MG63 (cell line): ENCODE data around the gene PEPD. TPM values are rescaled to one million over a fixed set of nuclear protein-coding genes. Genes with fewer than 3 reads are reported as not detected.
A peak's percentile ranks its signal among the peaks of the same experiment; 100 is the strongest.

Experiments used
- DNase-seq: peaks from one replicate; pipeline ENCODE4 v3.0.0-alpha.2; 2020
- H3K27me3 ChIP-seq: fragments of 250-450 bp; sonication (Bioruptor Pico); 2 replicates; pipeline ENCODE4 v1.5.1; 2020; ENCODE audit warnings: mild to moderate bottlenecking, moderate library complexity
- H3K36me3 ChIP-seq: fragments of 250-450 bp; sonication (Bioruptor Pico); 2 replicates; pipeline ENCODE4 v1.5.1; 2020; ENCODE audit warnings: mild to moderate bottlenecking, moderate library complexity
- H3K4me3 ChIP-seq: fragments of 250-450 bp; sonication (Bioruptor Pico); 2 replicates; pipeline ENCODE4 v1.5.1; 2020; ENCODE audit warnings: mild to moderate bottlenecking, moderate library complexity
- H3K9me3 ChIP-seq: fragments of 250-450 bp; sonication (Bioruptor Pico); 2 replicates; pipeline ENCODE4 v1.5.1; 2020; ENCODE audit warnings: mild to moderate bottlenecking, moderate library complexity
- total RNA-seq: library from RNA; depleted of rRNA; stranded (reverse); fragments of >200 nt; shearing (Covaris generic); gene quantifications from 2 replicates; pipeline ENCODE4 v1.2.3, GENCODE V29; 2014; ENCODE audit warnings: low replicate concordance

The PEPD gene
- total RNA-seq, 1 experiment from 2014 or later = 79.3 TPM

GRCh38 chr19:33552928-33553279 is 31.3 kb upstream of the PEPD start:
- Histone ChIP-seq H3K27me3 (peaks cover 4% of the 10 kb centered on the region), H3K9me3 (no peaks in the 10 kb centered on the region), H3K4me3 (no peak overlapping the region), H3K36me3 (no peaks in the 10 kb centered on the region)
- no peak for DNase-seq

DNA sequence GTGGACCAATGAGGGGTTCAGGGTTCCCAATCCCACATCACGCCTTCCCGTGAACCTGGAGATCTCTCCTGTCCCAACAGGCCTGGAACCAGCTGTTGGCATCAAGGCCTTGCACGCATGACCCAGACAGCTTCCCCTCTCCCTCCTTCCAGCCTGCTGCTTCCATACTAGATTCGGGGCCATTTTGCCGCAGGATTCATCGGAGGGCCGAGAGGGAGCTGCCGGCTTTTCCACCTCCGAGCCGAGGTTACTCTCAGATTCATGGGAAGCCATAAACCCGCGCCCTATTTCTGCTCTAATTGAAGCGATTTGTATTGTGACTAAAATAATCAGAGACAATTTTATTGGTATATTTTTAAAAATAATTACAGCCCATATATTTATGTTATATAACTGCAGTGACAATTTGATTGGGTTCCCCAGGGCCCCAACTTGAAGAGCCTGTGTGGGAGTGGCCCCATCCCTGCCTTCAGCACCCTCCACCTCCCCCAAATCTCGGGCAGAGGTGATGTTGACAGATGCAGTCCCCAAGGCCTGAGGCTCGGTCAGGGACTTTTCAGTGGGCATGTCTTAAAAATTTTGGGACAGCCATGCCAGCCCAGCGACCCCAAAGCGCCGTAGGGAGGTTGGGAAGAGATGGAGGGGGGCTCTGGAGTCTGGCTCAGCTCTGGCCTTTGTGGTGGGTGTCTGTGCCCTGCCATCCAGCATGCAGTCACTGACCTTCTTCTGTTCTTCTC is 30.8 kb upstream of the PEPD start:
- Histone ChIP-seq H3K9me3 (no peaks in the 10 kb centered on the region), H3K36me3 (no peaks in the 10 kb centered on the region), H3K4me3 (no peak overlapping the region), H3K27me3 (no peaks in the 10 kb centered on the region)
- no peak for DNase-seq

- no peaks in the 10 kb centered on the region for H3K9me3 ChIP-seq
- H3K4me3 ChIP-seq = no peak overlapping the region
- H3K36me3 ChIP-seq = no peaks in the 10 kb centered on the region
- H3K27me3 ChIP-seq = no peaks in the 10 kb centered on the region
- DNase-seq = no peak
Observed at GRCh38 chr19:33551676-33552075, 30.1 kb upstream of the PEPD start.

DNA sequence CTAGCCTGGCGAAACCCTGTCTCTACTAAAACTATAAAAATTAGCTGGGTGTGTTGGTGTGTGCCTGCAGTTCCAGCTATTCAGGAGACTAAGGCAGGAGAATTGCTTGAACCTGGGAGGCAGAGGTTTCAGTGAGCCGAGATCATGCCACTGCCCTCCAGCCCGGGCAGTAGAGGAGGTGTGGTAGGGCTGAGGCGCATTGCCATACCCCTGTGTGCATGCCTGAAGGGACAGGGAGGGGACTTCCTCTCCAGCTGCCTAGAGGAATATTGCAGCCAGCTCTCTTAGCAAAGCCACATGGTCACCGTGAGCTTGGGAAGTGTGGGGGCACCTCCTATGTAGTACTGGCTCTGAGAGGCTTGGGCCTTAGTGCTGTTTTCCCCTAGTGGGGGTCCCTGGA is 29.2 kb upstream of the PEPD start:
- Histone ChIP-seq H3K9me3 (no peaks in the 10 kb centered on the region), H3K36me3 (no peaks in the 10 kb centered on the region), H3K27me3 (no peaks in the 10 kb centered on the region), H3K4me3 (no peak overlapping the region)
- DNase-seq = no peak

DNA sequence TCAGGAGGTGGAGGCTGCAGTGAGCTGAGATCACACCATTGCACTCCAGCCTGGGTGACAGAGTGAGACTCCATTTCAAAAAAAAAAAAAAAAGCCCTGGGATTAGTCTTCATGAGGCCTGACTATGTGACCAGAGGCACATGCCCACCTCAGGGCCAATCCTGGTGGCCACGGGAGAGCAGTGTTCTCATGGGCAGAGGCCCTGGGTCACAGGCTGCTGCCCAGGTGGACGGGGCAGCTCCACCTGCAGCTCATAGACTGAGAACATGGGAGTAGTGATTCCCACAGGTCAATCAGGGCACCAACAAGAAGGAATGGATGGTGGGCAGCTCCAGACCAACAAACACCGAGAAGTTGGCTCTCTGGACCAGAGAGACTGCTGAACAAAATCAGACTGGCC is 26.1 kb upstream of the PEPD start:
- Histone ChIP-seq H3K4me3 (no peak overlapping the region), H3K9me3 (no peaks in the 10 kb centered on the region), H3K27me3 (peaks cover 8% of the 10 kb centered on the region), H3K36me3 (no peaks in the 10 kb centered on the region)
- DNase-seq = no peak

- Histone ChIP-seq H3K36me3 (no peaks in the 10 kb centered on the region), H3K9me3 (no peaks in the 10 kb centered on the region), H3K4me3 (no peak overlapping the region), H3K27me3 (peaks cover 17% of the 10 kb centered on the region)
- no peak for DNase-seq
Observed at GRCh38 chr19:33546656-33547055, 25.1 kb upstream of the PEPD start.

GRCh38 chr19:33545217-33545981 is 23.8 kb upstream of the PEPD start:
- no peak for DNase-seq
- peaks cover 17% of the 10 kb centered on the region for H3K27me3 ChIP-seq
- H3K4me3 ChIP-seq = no peak overlapping the region
- no peaks in the 10 kb centered on the region for H3K36me3 ChIP-seq
- no peaks in the 10 kb centered on the region for H3K9me3 ChIP-seq

GRCh38 chr19:33535226-33535625 is 13.6 kb upstream of the PEPD start:
- DNase-seq = no peak
- no peak overlapping the region for H3K4me3 ChIP-seq
- H3K36me3 ChIP-seq = no peaks in the 10 kb centered on the region
- H3K27me3 ChIP-seq = peaks cover 23% of the 10 kb centered on the region
- no peaks in the 10 kb centered on the region for H3K9me3 ChIP-seq

GRCh38 chr19:33532859-33533460 is 11.4 kb upstream of the PEPD start:
- H3K27me3 ChIP-seq = peaks cover 36% of the 10 kb centered on the region
- no peaks in the 10 kb centered on the region for H3K9me3 ChIP-seq
- no peak for DNase-seq
- no peak overlapping the region for H3K4me3 ChIP-seq
- H3K36me3 ChIP-seq = no peaks in the 10 kb centered on the region

GRCh38 chr19:33530842-33531241 is 9.3 kb upstream of the PEPD start:
- no peak overlapping the region for H3K4me3 ChIP-seq
- peaks cover 42% of the 10 kb centered on the region for H3K27me3 ChIP-seq
- no peaks in the 10 kb centered on the region for H3K36me3 ChIP-seq
- no peaks in the 10 kb centered on the region for H3K9me3 ChIP-seq
- DNase-seq = no peak

DNA sequence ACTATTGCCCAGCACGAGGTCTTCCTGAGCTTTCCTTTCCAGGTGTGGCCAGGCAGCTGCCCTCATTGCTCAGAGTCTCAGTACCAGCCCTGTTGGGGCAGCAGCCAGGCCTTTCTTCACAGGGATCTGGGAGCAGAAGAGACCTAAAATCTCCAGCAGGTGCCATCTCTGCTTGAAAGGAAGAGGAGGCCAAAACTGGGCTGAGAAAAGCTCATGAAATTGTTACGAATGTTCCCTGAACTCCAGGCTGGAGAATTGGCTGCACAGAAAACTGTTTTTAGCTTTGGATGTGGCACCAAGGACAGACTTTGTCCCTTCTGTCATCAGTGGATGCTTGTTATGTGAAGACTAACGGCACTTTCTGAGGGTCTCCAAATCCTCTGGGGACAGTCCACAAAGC is 8.7 kb upstream of the PEPD start:
- H3K27me3 ChIP-seq = peaks cover 42% of the 10 kb centered on the region
- no peaks in the 10 kb centered on the region for H3K9me3 ChIP-seq
- no peaks in the 10 kb centered on the region for H3K36me3 ChIP-seq
- no peak for DNase-seq
- H3K4me3 ChIP-seq = no peak overlapping the region

GRCh38 chr19:33529094-33529676 is 7.6 kb upstream of the PEPD start:
- Histone ChIP-seq H3K27me3 (peaks cover 42% of the 10 kb centered on the region), H3K4me3 (no peak overlapping the region), H3K9me3 (no peaks in the 10 kb centered on the region), H3K36me3 (no peaks in the 10 kb centered on the region)
- no peak for DNase-seq

DNA sequence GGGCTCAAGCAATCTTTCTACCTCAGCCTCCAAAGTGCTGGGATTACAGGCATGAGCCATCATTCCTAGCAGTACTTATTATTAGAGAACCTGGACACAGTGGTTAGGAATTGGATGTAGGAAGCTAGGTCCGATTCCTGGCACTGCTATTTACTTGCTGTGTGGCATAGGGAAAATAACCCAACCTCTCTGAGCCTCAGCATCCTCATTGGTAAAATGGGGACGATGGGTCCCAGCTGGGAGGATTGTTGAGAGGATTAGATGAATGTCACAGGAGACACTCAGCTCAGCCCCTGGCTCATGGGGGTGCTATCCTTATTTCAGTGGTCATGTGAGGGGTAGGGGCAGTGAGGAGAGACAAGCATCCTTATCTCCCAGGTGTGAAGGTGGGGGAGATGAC is 6.8 kb upstream of the PEPD start:
- H3K4me3 ChIP-seq = no peak overlapping the region
- no peaks in the 10 kb centered on the region for H3K9me3 ChIP-seq
- no peak for DNase-seq
- no peaks in the 10 kb centered on the region for H3K36me3 ChIP-seq
- H3K27me3 ChIP-seq = peaks cover 42% of the 10 kb centered on the region

- Histone ChIP-seq H3K27me3 (peaks cover 42% of the 10 kb centered on the region), H3K36me3 (no peaks in the 10 kb centered on the region), H3K9me3 (no peaks in the 10 kb centered on the region), H3K4me3 (no peak overlapping the region)
- DNase-seq = no peak
Observed at GRCh38 chr19:33527125-33527524, 5.5 kb upstream of the PEPD start.

GRCh38 chr19:33524024-33524664 is 2.6 kb upstream of the PEPD start:
- no peaks in the 10 kb centered on the region for H3K9me3 ChIP-seq
- H3K36me3 ChIP-seq = no peaks in the 10 kb centered on the region
- no peak overlapping the region for H3K4me3 ChIP-seq
- peaks cover 21% of the 10 kb centered on the region for H3K27me3 ChIP-seq
- DNase-seq = no peak

DNA sequence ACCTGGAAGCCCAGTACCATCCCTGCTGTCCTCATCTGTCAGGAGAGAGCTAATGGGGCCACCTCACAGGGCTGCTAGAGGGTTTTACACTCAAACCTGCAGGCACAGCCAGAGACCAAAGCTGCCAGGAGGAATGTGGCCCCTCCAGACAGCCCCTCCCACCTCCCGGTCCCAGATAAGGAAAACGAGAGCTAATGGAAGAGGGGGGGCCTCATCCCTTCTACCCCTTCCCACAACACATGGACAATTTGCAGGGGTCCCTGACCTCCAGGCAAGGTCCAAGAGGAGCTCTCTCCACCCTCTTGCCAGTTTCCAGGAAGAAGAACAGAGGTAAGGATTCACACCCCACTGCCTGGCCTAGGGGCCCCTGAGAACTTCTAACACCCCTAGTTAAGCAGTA is 1.6 kb upstream of the PEPD start:
- DNase-seq = no peak
- no peaks in the 10 kb centered on the region for H3K36me3 ChIP-seq
- no peaks in the 10 kb centered on the region for H3K9me3 ChIP-seq
- no peak overlapping the region for H3K4me3 ChIP-seq
- peaks cover 13% of the 10 kb centered on the region for H3K27me3 ChIP-seq

DNA sequence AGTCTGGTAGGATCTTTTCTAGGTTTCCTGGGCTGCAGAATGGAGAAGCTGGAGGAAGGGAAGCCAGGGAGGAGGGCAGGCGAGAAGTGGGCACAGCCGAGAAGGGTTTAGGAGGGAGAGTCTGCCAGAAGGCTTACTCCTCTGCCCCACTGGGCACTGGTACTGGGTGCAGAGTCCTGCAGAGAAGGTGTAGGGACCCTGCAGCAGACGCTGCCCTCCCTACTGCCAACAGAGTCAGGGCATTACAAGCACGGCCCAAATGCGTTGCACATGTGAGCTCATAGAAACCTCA is 726 bp upstream of the PEPD start:
- peak overlapping the region; percentile 99 for H3K4me3 ChIP-seq

More for the DNA sequence above, 726 bp upstream of the PEPD start:
- Histone ChIP-seq H3K36me3 (no peaks in the 10 kb centered on the region), H3K27me3 (peaks cover 6% of the 10 kb centered on the region), H3K9me3 (no peaks in the 10 kb centered on the region)
- no peak for DNase-seq
